ENCODE data around the gene UPK1A.

DNA sequence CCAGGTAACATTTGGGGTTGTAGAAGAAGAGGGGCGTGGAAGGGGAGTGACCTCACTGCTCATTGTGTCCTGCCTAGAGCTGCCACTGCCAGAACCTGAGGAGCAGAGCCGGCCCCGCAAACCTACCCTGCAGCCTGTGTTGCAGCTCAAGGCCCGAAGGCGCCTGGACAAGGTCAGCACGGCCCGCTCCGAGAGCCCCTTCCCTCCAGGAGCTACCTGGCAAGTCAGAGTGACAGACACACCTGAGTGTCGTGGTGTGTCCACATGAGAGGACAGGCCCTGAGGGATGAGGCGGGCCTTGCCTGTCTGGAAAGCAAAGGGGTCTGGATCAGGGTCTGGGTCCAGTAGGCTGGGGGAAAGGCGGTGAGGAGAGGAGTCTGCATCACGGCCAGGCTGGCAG is 58.2 kb downstream of the UPK1A start:
- TF ChIP-seq RBBP5 (IDR thresholded peaks at IDR 0.05; ENCODE audit: borderline replicate concordance, insufficient read depth, low read length, poor library complexity, severe bottlenecking) (no peak), ZNF444 (CRISPR knock-in tag; IDR thresholded peaks at IDR 0.05) (no peak), RFX5 (IDR thresholded peaks at IDR 0.05; ENCODE audit: low read depth, low read length) (no peak), FOXK1 (CRISPR knock-in tag; IDR thresholded peaks at IDR 0.05; ENCODE audit: borderline replicate concordance) (no peak)

Data from K562 (cell line).